ENCODE results near the gene RXYLT1. TPM values are rescaled to one million over a fixed set of nuclear protein-coding genes. Genes with fewer than 3 reads are reported as not detected.

Gene RXYLT1
- total RNA-seq, 4 donors from 2014 or later, result 8.3 to 19.8 (median 12.7) TPM

DNA sequence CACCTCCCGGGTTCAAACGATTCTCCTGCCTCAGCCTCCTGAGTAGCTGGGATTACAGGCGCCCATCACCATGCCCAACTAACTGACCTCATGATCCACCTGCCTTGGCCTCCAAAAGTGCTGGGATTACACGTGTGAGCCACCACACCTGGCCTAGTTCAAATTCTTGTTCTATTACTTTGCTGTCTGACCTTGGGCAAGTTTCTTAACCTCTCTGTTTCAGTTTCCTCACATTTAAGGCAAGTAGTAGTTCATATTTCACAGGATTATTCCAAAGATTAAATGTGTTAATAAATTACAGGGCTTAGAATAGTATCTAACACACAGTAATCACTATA is 10.9 kb downstream of the RXYLT1 start:
- Histone ChIP-seq H3K27ac (replicated peaks in 1 of 4) (no peak overlapping the region), H3K27me3 (no peaks in the 10 kb centered on the region), H3K4me3 (no peak overlapping the region), H3K36me3 (peaks cover 13 to 65% (median 31%) of the 10 kb centered on the region in 4 donors), H3K4me1 (no peaks in the 10 kb centered on the region), H3K9me3 (no peaks in the 10 kb centered on the region)
- no peak for DNase-seq (ENCODE audit: extremely low spot score)
- intact Hi-C loops (cut with DNase I), result no loop called here
- whole genome bisulfite sequencing, result 87% methylated on average over 4 of the region's 4 CpGs
- TF ChIP-seq POLR2A (IDR thresholded peaks at IDR 0.05; ENCODE audit: low read depth), result no peak
- TF ChIP-seq POLR2AphosphoS5 (IDR thresholded peaks at IDR 0.05), result no peak
- no peak for TF ChIP-seq EP300 (IDR thresholded peaks at IDR 0.05)
- TF ChIP-seq, protein P1, sequence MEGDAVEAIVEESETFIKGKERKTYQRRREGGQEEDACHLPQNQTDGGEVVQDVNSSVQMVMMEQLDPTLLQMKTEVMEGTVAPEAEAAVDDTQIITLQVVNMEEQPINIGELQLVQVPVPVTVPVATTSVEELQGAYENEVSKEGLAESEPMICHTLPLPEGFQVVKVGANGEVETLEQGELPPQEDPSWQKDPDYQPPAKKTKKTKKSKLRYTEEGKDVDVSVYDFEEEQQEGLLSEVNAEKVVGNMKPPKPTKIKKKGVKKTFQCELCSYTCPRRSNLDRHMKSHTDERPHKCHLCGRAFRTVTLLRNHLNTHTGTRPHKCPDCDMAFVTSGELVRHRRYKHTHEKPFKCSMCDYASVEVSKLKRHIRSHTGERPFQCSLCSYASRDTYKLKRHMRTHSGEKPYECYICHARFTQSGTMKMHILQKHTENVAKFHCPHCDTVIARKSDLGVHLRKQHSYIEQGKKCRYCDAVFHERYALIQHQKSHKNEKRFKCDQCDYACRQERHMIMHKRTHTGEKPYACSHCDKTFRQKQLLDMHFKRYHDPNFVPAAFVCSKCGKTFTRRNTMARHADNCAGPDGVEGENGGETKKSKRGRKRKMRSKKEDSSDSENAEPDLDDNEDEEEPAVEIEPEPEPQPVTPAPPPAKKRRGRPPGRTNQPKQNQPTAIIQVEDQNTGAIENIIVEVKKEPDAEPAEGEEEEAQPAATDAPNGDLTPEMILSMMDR (IDR thresholded peaks at IDR 0.05), result no peak

DNA sequence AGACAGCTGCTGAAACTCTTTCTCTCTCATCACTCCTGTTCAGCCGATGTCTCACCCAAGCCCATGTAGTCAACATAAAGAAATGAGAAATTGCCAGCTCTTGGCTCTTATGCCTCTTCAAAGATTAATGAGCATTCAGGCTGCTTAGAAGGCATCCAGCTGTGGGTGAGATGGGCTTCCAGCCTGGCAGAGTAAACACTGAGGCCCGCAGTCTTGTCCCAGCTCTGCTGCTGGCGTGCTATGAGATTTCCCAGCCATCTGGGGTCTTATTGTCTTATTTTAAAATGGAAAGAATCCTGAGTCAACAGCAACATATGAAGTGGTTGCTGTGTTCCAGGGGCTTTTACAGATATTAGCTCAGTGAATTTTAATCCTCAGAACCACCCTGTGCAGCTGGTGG is 12.6 kb downstream of the RXYLT1 start:
- intact Hi-C loops (cut with DNase I), result no loop called here
- WGBS, result 74% methylated on average over 3 of the region's 3 CpGs
- no peak for DNase-seq (ENCODE audit: extremely low spot score)
- no peak overlapping the region for H3K27ac ChIP-seq (replicated peaks in 1 of 4)
- H3K9me3 ChIP-seq, result no peaks in the 10 kb centered on the region
- peaks cover 13 to 56% (median 20%) of the 10 kb centered on the region in 4 donors for H3K36me3 ChIP-seq
- H3K4me3 ChIP-seq, result no peak overlapping the region
- H3K27me3 ChIP-seq, result no peaks in the 10 kb centered on the region
- no peaks in the 10 kb centered on the region for H3K4me1 ChIP-seq
- TF ChIP-seq POLR2AphosphoS5 (IDR thresholded peaks at IDR 0.05) (no peak), EP300 (IDR thresholded peaks at IDR 0.05) (no peak), POLR2A (IDR thresholded peaks at IDR 0.05; ENCODE audit: low read depth) (no peak)
- TF ChIP-seq, protein P1 (IDR thresholded peaks at IDR 0.05), result no peak

DNA sequence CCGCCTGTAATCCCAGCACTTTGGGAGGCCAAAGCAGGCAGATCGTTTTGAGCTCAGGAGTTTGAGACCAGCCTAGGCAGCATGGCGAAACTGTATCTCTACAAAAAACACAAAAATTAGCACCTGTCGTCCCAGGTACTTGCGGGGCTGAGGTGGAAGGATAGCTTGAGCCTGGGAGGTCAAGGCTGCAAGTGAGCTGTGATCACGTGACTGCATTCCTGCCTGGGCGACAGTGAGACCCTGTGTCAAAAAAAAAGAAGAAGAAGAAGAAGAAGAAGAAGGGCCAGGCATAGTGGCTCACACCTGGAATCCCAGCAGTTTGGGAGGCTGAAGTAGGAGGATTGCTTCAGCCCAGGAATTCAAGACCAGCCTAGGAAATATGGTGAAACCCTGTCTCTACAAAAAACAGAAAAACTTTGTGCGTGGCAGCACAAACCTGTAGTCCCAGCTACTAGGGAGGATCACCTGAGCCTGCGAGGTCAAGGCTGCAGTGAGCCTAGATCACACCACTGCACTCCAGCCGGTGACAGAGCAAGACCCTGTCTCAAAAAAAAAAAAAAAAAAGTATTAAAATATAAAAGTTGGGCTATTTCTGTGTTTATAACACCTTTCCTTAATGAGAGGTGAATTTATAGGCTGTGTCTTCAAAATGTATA is 15.5 kb downstream of the RXYLT1 start:
- Histone ChIP-seq H3K9me3 (no peaks in the 10 kb centered on the region), H3K4me3 (no peak overlapping the region), H3K4me1 (no peaks in the 10 kb centered on the region), H3K36me3 (peaks cover 8 to 31% (median 9%) of the 10 kb centered on the region in 4 donors), H3K27ac (replicated peaks in 1 of 4) (no peak overlapping the region), H3K27me3 (no peaks in the 10 kb centered on the region)
- TF ChIP-seq POLR2A (IDR thresholded peaks at IDR 0.05; ENCODE audit: low read depth) (no peak), EP300 (IDR thresholded peaks at IDR 0.05) (no peak), POLR2AphosphoS5 (IDR thresholded peaks at IDR 0.05) (no peak)
- TF ChIP-seq, protein P1 (IDR thresholded peaks at IDR 0.05), result no peak
- 87% methylated on average over 10 of the region's 10 CpGs for WGBS
- intact Hi-C loops (cut with DNase I), result no loop called here
- DNase-seq (ENCODE audit: extremely low spot score), result no peak

DNA sequence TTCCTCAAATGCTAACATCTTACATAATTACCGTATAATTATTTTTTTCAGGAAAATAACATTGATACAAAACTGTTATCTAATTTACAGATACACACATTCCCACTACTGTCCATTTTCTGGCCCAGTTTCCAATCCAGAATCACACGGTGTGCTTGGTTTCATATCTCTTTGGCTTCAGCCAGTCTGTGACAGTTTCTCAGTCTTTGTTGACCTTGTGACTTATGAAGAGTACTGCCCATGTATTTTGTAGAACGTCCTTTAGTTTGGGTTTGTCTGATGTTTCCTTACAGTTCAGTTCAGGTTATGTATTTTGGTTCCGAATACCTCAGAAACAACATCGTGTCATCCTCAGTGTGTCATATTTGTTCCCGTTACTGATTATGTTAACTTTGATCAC is 16.2 kb downstream of the RXYLT1 start:
- Histone ChIP-seq H3K27me3 (no peaks in the 10 kb centered on the region), H3K27ac (replicated peaks in 1 of 4) (no peak overlapping the region), H3K4me1 (no peaks in the 10 kb centered on the region), H3K4me3 (no peak overlapping the region), H3K36me3 (peaks cover 0 to 23% (median under 1%) of the 10 kb centered on the region in 4 donors), H3K9me3 (no peaks in the 10 kb centered on the region)
- DNase-seq (ENCODE audit: extremely low spot score), result no peak
- intact Hi-C loops (cut with DNase I), result no loop called here
- WGBS, result 94% methylated on average over 6 of the region's 6 CpGs
- TF ChIP-seq POLR2A (IDR thresholded peaks at IDR 0.05; ENCODE audit: low read depth) (no peak), EP300 (IDR thresholded peaks at IDR 0.05) (no peak), POLR2AphosphoS5 (IDR thresholded peaks at IDR 0.05) (no peak)
- TF ChIP-seq, protein P1 (IDR thresholded peaks at IDR 0.05), result no peak

Data from esophagus muscularis mucosa (tissue), 4 donors.